A673 (cell line): ENCODE data around the gene SLC2A1.

Source experiments
- CTCF ChIP-seq: fragments of 300-800, 200-600 bp; sonication (generic); conservative IDR thresholded peaks from 2 replicates; pipeline ENCODE4 v1.5.1; 2017; ENCODE audit warnings: low read depth, mild to moderate bottlenecking, antibody characterized with exemption, low read length, moderate library complexity, mixed read lengths
- EZH2 ChIP-seq: fragments of 200-600 bp; sonication (generic); IDR thresholded peaks from 2 replicates; pipeline ENCODE4 v1.6.1; 2017; ENCODE audit warnings: borderline replicate concordance, low read depth, mild to moderate bottlenecking, mixed read lengths, antibody characterized with exemption, low read length; ENCODE audit not compliant: poor library complexity, severe bottlenecking

- TF ChIP-seq CTCF = no peak
- no peak for TF ChIP-seq EZH2
These were observed 41.5 kb downstream of the SLC2A1 start for GRCh38 chr1:42917241-42917495.
